Smooth muscle cell (in vitro differentiated cells): ENCODE results near the gene FIG4. TPM values are rescaled to one million over a fixed set of nuclear protein-coding genes. Genes with fewer than 3 reads are reported as not detected.

Experiments used
- DNase-seq: peaks from one replicate; lab custom pipeline; 2025; ENCODE audit not compliant: unreplicated experiment; lab: John Stamatoyannopoulos, UW
- H2AFZ ChIP-seq: fragments of 200-600 bp; sonication (generic); 2 replicates; pipeline ENCODE4 v1.6.0; 2016; ENCODE audit warnings: antibody characterized with exemption, low read depth, mild to moderate bottlenecking
- H3F3A ChIP-seq: fragments of 200-600 bp; sonication (generic); 2 replicates; pipeline ENCODE4 v1.6.0; 2017; ENCODE audit warnings: antibody characterized with exemption, low read depth
- H3K27ac ChIP-seq: fragments of 200-600 bp; sonication (generic); 2 replicates; pipeline ENCODE4 v1.5.1; 2016; ENCODE audit warnings: low read depth, mild to moderate bottlenecking
- H3K27me3 ChIP-seq: fragments of 200-600 bp; sonication (generic); 2 replicates; pipeline ENCODE4 v1.6.1; 2016; ENCODE audit warnings: low read depth, mild to moderate bottlenecking
- H3K36me3 ChIP-seq: fragments of 200-600 bp; sonication (generic); 2 replicates; pipeline ENCODE4 v1.5.1; 2016; ENCODE audit warnings: low read depth
- H3K4me1 ChIP-seq: fragments of 200-600 bp; sonication (generic); 2 replicates; pipeline ENCODE4 v1.5.1; 2016; ENCODE audit warnings: low read depth
- H3K4me2 ChIP-seq: fragments of 200-600 bp; sonication (generic); 2 replicates; pipeline ENCODE4 v1.6.0; 2016; ENCODE audit warnings: mild to moderate bottlenecking
- H3K4me3 ChIP-seq: fragments of 200-600 bp; sonication (generic); 2 replicates; pipeline ENCODE4 v1.5.1; 2016; ENCODE audit warnings: mild to moderate bottlenecking
- H3K79me2 ChIP-seq: fragments of 200-600 bp; sonication (generic); 2 replicates; pipeline ENCODE4 v1.6.0; 2016; ENCODE audit warnings: low read depth, mild to moderate bottlenecking
- H3K9ac ChIP-seq: fragments of 200-600 bp; sonication (generic); 2 replicates; pipeline ENCODE4 v1.6.0; 2016; ENCODE audit warnings: low read depth
- H3K9me3 ChIP-seq: fragments of 200-600 bp; sonication (generic); replicated peaks from 2 replicates; pipeline ENCODE4 v1.5.1; 2016; ENCODE audit warnings: low read depth
- H4K20me1 ChIP-seq: fragments of 200-600 bp; sonication (generic); 2 replicates; pipeline ENCODE4 v1.6.0; 2016; ENCODE audit warnings: low read depth
- WGBS: methylation state at CpG from one replicate; pipeline ENCODE4 v1.1.7; 2016; ENCODE audit warnings: low lambda C conversion rate; 5-methylcytosine and 5-hydroxymethylcytosine counted together
- polyA plus RNA-seq: library from polyadenylated mRNA; unstranded; fragments of >200 nt; fragmentation: Nextera tagmentation; extraction: Ambion mirVana; gene quantifications from 2 replicates; pipeline ENCODE4 v1.2.1, GENCODE V29; 2016
- total RNA-seq: library from RNA; depleted of rRNA; stranded (reverse); fragments of >200 nt; gene quantifications from 2 replicates; pipeline ENCODE4 v1.2.3, GENCODE V29; 2014
- TF ChIP-seq, protein P1 (sequence below): fragments of 200-600 bp; sonication (generic); IDR thresholded peaks from 2 replicates; pipeline ENCODE4 v1.5.1; 2017; ENCODE audit warnings: borderline replicate concordance, mild to moderate bottlenecking, antibody characterized with exemption; ENCODE audit not compliant: insufficient read depth, poor library complexity, severe bottlenecking

The FIG4 gene
- total and polyA plus RNA-seq, 2 experiments from 2014 or later = 12.1 to 12.4 TPM

DNA sequence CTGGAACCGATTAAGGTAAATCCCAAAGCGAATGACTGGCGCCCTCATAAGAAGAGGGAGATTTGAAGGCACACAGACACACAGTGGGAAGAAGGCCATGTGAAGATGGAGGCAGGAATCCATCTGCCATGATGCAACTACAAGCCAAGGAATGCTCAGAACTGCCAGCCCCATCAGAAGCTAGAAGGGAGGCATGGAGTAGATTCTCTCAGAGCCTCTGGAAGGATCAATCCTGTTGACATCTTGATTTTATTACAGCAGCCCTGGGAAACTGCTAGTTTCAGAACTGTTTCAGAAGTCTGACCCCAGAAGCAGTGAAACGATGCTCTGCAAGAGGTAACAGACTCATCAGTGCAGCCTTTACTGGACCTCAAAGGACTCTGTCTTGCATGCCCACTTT, 183.5 kb downstream of the FIG4 start:
- H3K9me3 ChIP-seq = no peaks in the 10 kb centered on the region
- DNase-seq = no peak
- TF ChIP-seq, protein P1, sequence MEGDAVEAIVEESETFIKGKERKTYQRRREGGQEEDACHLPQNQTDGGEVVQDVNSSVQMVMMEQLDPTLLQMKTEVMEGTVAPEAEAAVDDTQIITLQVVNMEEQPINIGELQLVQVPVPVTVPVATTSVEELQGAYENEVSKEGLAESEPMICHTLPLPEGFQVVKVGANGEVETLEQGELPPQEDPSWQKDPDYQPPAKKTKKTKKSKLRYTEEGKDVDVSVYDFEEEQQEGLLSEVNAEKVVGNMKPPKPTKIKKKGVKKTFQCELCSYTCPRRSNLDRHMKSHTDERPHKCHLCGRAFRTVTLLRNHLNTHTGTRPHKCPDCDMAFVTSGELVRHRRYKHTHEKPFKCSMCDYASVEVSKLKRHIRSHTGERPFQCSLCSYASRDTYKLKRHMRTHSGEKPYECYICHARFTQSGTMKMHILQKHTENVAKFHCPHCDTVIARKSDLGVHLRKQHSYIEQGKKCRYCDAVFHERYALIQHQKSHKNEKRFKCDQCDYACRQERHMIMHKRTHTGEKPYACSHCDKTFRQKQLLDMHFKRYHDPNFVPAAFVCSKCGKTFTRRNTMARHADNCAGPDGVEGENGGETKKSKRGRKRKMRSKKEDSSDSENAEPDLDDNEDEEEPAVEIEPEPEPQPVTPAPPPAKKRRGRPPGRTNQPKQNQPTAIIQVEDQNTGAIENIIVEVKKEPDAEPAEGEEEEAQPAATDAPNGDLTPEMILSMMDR = no peak
- H3K4me2 ChIP-seq = no peak overlapping the region
- no peaks in the 10 kb centered on the region for H3K36me3 ChIP-seq
- no peak overlapping the region for H3K4me3 ChIP-seq
- H3K79me2 ChIP-seq = no peaks in the 10 kb centered on the region
- H3K9ac ChIP-seq = no peak overlapping the region
- H4K20me1 ChIP-seq = no peaks in the 10 kb centered on the region
- H3K27me3 ChIP-seq = no peaks in the 10 kb centered on the region
- no peaks in the 10 kb centered on the region for H3K4me1 ChIP-seq
- no peak overlapping the region for H3K27ac ChIP-seq
- no peak overlapping the region for H2AFZ ChIP-seq
- 91% methylated on average over 4 of the region's 4 CpGs for whole genome bisulfite sequencing
- H3F3A ChIP-seq = no peaks in the 10 kb centered on the region

Other genes with a start within 250 kb of the FIG4 start
- gene MICAL1, start 235.5 kb upstream of the FIG4 start, total RNA-seq = 14.8 and 20.8 TPM in 2 replicates
- 13.3 and 22.1 TPM in 2 replicates for gene MICAL1, start 235.5 kb upstream of the FIG4 start, polyA plus RNA-seq
- 5.4 and 6.6 TPM in 2 replicates for gene ZBTB24, start 208.1 kb upstream of the FIG4 start, total RNA-seq
- 1.3 and 2.6 TPM in 2 replicates for gene ZBTB24, start 208.1 kb upstream of the FIG4 start, polyA plus RNA-seq
- 3.8 and 7.2 TPM in 2 replicates for gene AK9, start 94 bp upstream of the FIG4 start, total RNA-seq
- gene AK9, start 94 bp upstream of the FIG4 start, polyA plus RNA-seq = 1.9 and 2.0 TPM in 2 replicates